Measurements from ENCODE around the gene DHX9. TPM values are rescaled to one million over a fixed set of nuclear protein-coding genes. Genes with fewer than 3 reads are reported as not detected.

Gene DHX9
- polyA plus RNA-seq, 1 experiment = 191 TPM

DNA sequence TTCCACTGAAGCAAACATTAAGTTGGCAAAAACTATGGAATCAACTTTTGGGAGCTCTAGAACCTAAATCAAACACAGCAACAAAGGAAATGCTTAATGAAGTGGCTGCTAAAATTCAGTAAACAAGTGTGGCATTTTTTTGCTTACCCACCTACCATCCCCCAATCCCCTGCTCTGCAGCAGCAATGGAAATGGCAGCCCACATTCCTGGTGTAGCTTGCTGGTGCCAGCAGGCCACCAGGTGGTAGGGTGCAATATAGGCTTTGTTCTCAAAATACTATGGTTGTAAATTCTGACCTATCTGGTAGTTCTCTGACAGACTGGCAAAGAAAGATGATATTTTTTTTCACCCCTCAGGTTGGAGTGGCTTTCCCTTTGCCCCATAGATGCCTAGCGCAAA lies 71.0 kb downstream of the DHX9 start:
- no peak for DNase-seq (ENCODE audit: low read depth, low spot score)
- TF ChIP-seq, protein P1, sequence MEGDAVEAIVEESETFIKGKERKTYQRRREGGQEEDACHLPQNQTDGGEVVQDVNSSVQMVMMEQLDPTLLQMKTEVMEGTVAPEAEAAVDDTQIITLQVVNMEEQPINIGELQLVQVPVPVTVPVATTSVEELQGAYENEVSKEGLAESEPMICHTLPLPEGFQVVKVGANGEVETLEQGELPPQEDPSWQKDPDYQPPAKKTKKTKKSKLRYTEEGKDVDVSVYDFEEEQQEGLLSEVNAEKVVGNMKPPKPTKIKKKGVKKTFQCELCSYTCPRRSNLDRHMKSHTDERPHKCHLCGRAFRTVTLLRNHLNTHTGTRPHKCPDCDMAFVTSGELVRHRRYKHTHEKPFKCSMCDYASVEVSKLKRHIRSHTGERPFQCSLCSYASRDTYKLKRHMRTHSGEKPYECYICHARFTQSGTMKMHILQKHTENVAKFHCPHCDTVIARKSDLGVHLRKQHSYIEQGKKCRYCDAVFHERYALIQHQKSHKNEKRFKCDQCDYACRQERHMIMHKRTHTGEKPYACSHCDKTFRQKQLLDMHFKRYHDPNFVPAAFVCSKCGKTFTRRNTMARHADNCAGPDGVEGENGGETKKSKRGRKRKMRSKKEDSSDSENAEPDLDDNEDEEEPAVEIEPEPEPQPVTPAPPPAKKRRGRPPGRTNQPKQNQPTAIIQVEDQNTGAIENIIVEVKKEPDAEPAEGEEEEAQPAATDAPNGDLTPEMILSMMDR (IDR thresholded peaks at IDR 0.05; ENCODE audit: low read depth, low read length) = no peak
- ChIA-PET POLR2A (no interaction called here), CTCF (no interaction called here)
- Histone ChIP-seq H3K4me3 (ENCODE audit: low read depth, low read length) (no peak overlapping the region), H3K9me3 (ENCODE audit: control insufficient read depth, insufficient read depth, low read length) (peaks cover 3% of the 10 kb centered on the region; the same call in 1 of the 2 replicates), H3K27ac (ENCODE audit: low read depth, low read length) (no peak overlapping the region), H3K27me3 (ENCODE audit: control insufficient read depth, insufficient read depth, low read length) (no peaks in the 10 kb centered on the region)

DNA sequence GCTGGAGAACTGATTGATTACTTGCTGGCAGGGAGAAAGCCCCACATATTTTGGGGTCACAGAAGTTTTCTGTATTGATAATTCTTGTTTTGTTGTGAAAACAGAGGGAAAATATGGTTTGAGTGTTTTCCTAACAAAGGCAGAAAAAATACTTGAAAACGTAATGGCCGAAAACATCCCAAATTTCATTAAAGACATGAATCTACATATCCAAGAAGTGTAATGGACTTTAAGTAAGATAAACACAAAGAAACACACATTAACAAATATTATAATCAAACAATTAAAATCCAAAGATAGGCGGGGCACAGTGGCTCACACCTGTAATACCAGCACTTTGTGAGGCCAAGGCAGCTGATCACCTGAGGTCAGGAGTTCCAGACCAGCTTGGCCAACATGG lies 74.3 kb downstream of the DHX9 start:
- Histone ChIP-seq H3K9me3 (ENCODE audit: control insufficient read depth, insufficient read depth, low read length) (peaks cover 3% of the 10 kb centered on the region; the same call in 1 of the 2 replicates), H3K27ac (ENCODE audit: low read depth, low read length) (no peak overlapping the region), H3K27me3 (ENCODE audit: control insufficient read depth, insufficient read depth, low read length) (no peaks in the 10 kb centered on the region), H3K4me3 (ENCODE audit: low read depth, low read length) (no peak overlapping the region)
- TF ChIP-seq, protein P1 (IDR thresholded peaks at IDR 0.05; ENCODE audit: low read depth, low read length) = no peak
- POLR2A ChIA-PET = no interaction called here
- DNase-seq (ENCODE audit: low read depth, low spot score) = no peak
- CTCF ChIA-PET = no interaction called here

DNA sequence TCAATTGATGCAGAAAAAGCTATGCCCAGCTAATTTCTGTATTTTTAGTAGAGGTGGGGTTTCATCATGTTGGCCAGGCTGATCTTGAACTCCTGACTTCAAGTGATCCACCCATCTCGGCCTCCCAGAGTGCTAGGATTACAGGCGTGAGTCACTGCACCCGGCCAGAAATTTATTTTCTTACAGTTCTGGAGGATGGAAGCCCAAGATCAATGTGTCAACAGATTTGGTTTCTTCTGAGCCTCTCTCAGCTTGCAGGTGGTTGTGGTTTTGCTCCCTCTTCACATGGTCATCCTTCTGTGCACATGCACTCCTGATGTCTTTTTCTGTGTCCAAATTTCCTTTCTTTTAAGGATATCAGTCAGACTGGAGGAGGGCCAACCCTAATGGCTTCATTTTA lies 78.2 kb downstream of the DHX9 start:
- Histone ChIP-seq H3K27ac (ENCODE audit: low read depth, low read length) (no peak overlapping the region), H3K27me3 (ENCODE audit: control insufficient read depth, insufficient read depth, low read length) (peaks cover 3% of the 10 kb centered on the region), H3K4me3 (ENCODE audit: low read depth, low read length) (no peak overlapping the region), H3K9me3 (ENCODE audit: control insufficient read depth, insufficient read depth, low read length) (peaks cover 3% of the 10 kb centered on the region)
- TF ChIP-seq, protein P1 (IDR thresholded peaks at IDR 0.05; ENCODE audit: low read depth, low read length) = no peak
- DNase-seq (ENCODE audit: low read depth, low spot score) = no peak
- ChIA-PET POLR2A (no interaction called here), CTCF (no interaction called here)

DNA sequence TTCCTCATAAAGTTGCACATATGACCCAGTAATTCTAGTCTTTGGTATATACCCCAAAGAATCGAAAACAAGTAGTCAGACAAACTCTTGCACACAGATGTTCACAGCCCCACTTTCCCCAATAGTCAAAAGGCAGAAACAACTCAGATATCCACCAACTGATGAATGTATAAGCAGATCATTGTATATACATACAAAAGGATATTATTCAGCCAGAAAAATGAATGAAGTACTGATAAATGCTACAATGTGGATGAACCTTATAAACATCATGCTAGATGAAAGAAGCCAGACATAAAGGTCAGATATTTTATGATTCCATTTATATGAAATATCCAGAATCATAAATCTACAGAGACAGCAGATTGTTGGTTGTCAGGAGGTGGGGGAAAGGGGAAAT lies 86.5 kb downstream of the DHX9 start:
- CTCF ChIA-PET = no interaction called here
- no peak overlapping the region for H3K4me3 ChIP-seq (ENCODE audit: low read depth, low read length)

DNA sequence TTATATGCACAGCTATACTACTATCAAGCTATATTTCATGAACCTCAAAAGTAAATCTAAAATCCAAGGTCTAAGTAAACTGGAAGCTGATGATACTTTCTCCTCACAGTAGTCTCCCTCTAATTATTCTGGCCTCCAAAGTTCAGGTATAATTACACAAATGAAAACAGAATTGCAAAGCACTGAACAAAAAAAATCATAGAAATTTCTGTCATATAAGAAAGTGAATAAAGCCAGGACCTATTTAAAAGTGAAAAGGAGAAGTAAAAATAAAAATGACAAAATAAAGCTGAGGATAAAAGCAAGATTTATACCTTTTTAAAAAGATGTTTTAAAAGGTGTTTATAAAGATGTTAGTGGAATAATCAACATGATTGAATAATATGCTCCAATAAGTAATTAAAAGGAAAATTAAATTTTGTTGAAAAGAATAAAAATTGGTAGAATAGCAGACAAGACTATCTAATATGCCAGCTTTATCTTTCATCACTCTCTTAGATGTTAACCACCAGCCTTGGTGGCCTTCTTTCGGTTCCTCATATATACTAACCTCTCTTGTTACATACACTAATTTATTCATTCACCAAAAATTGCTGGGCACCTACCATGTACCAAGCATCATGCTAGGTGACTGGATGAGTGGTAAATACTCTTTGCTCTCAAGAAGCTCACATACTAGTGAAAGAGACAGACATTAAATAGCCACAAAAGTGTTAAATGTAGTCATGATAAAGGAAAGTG lies 88.7 kb downstream of the DHX9 start:
- ChIA-PET POLR2A (no interaction called here), CTCF (no interaction called here)
- Histone ChIP-seq H3K27ac (ENCODE audit: low read depth, low read length) (no peak overlapping the region), H3K4me3 (ENCODE audit: low read depth, low read length) (no peak overlapping the region), H3K9me3 (ENCODE audit: control insufficient read depth, insufficient read depth, low read length) (no peaks in the 10 kb centered on the region), H3K27me3 (ENCODE audit: control insufficient read depth, insufficient read depth, low read length) (peaks cover 5% of the 10 kb centered on the region)
- DNase-seq (ENCODE audit: low read depth, low spot score) = no peak
- TF ChIP-seq, protein P1 (IDR thresholded peaks at IDR 0.05; ENCODE audit: low read depth, low read length) = no peak

More for the DNA sequence above, 86.5 kb downstream of the DHX9 start:
- peaks cover 5% of the 10 kb centered on the region for H3K27me3 ChIP-seq (ENCODE audit: control insufficient read depth, insufficient read depth, low read length)
- TF ChIP-seq, protein P1 (IDR thresholded peaks at IDR 0.05; ENCODE audit: low read depth, low read length) = no peak
- no peak overlapping the region for H3K27ac ChIP-seq (ENCODE audit: low read depth, low read length)
- POLR2A ChIA-PET = no interaction called here
- no peak for DNase-seq (ENCODE audit: low read depth, low spot score)
- no peaks in the 10 kb centered on the region for H3K9me3 ChIP-seq (ENCODE audit: control insufficient read depth, insufficient read depth, low read length)
